HCEC 1CT (cell line): ENCODE results near the gene SPATA20.

Experiments used
- DNase-seq: peaks from one replicate; pipeline ENCODE4 v3.0.0-alpha.2; 2017

SPATA20 gene

DNA sequence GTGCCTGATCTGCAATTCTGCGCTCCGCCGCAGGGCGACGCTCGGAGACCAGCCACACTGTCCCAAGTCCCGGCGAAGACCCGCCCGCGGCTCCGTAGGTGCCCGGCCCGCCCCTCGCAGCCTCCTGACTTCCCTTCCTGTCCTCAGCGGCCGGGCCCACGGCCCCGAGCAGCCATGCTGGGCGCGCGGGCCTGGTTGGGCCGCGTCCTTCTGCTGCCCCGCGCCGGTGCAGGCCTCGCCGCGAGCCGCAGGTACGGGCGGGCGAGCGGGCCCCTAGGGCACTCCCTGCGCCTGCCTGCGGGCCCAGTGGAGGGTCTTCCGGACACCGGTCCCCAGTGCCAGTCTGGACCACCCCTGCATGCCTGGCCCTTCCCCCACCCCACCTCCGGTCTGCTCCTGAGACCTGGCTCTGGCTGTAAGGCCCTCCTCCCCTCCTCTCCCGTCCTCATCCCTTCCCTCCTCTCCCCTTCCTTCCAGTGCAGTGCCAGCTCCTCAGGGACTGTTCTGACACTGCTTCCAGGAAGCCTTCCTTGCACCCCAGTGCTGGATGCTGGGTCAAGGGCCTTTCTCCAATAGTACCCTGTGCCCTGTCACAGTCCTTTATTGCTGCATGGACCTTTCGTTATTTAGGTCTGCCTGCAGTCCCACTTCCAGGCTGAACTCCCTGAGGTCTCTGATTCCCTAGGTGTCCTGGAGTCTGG, at the start of gene SPATA20:
Gene SPATA20 (plus strand): TSS at position 140 of the 701 bp plus-strand sequence. CDS start 35 bp downstream, at position 175.
- peak; percentile 87 for DNase-seq

DNA sequence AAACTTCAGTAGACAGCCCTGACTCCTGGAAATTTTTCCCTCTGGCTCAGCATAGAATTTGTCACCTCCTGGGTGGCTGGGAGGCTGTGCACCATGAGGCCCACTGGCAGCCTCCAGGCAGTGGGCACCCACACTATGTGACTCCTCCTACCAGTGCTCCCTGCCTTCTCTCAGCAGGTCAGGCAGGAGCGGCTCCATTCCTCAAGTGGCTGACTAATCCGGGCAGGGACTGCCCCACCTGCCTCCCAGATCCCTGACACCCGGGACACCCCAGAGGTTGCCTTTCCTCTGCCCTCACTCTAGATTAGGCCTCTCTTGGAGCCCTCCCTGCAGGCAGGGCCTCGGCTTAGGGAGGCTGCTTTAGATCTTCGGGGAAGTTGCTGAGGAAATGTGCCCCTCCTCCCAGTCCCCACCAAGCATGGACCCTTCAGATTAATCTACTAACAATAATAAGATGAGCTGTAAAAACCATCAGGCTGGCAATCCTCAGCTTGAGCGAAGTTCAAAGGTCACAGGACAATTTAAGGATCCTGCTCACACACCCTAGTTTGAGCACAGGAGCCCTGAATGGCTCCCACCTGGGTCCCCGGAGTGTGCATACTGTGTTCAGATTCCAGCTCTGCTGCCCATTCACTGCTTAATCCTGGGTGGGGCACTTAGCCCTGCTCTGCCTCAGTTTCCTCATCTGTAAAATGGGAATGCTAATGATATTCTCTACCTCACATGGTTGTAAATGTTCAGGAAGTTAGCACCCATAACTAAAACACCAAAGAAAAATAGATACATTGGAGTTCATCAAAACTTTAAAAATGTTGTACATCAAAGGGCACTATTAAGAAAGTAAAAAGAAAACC, 48.7 kb upstream of the SPATA20 start:
- DNase-seq = no peak

DNA sequence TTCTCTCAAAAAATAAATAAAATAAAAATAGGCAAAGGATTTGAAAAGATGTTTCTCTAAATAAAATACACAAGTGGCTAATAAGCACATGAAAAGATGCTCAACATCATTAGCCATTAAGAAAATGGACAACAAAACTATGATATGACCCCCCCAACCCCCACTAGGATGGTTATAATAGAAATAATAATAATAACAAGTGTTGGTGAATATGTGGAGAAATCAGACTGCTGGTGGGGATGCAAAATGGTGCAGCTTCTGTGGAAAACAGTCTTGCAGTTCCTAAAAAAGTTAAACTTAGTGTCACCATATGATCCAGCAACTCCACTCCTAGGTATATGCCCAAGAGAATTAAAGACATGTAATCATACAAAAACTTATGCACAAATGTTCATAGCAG, 47.7 kb upstream of the SPATA20 start:
- DNase-seq = no peak

DNA sequence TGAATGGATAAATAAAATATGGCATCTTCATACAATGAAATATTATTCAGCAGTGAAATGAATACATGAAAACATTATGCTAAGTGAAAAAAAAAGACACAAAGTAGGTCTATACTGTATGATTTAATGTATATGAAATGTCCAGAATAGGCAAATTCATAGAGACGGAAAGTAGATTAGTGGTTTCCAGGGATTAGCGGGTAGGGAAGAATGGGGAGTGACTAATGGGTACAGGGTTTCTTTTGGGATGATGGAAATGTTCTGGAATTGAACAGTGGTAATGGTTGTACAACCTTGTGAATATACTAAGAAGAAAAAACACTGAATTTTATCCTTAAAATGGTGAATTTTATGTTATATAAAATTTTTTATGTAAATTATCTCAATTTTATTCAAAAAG, 47.3 kb upstream of the SPATA20 start:
- peak; percentile 68 for DNase-seq

DNA sequence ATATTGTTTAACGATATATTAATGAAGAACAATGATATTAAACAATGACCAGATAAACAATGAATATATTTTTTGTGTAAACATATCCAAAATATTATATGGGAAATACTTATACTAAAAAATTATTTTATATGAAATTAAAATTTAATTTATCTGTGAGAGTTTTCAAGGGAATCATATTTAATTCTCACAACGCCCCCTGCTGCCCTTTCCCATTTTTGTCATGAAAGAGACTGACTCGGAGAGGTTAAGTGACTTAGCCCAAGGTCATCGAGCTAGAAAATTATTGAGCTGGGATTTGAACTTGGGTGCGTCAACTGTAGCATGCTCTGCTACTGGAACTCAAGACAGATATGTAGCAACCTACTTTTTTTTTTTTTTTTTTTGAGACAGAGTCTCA, 45.9 kb upstream of the SPATA20 start:
- peak; percentile 26 for DNase-seq

DNA sequence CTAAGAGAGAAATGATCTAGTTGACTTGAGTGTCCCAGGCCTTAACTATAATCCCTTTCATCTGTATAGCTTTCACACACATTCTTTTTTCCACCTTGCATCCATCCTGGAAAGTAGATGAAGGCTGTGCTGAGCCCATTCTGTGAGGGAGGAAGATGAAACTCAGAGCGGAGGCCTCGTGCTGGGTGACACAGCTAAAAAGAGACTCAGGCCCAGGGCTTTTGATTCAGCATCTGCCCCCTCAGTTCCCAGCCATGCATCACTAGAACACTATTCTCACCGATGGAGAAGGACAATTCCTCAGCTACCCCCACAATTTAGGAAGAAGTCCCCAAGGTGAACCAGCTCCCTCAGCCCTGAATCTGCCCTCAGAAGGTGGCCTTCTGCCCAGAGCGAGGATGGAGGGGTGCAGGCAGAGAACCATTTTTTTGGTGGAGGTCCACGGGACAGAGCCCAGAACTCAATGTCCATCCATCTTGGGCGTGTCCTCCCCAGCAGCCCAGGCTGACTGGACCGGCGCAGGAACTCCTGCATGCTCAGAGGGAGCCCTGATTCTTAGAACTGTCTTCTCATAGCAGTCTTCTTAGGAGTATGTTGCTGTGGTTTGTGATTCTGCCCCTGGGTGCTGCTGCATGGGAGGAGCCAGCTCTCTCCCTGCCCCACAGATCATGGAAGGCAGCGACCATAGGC, 44.5 kb upstream of the SPATA20 start:
- no peak for DNase-seq

DNA sequence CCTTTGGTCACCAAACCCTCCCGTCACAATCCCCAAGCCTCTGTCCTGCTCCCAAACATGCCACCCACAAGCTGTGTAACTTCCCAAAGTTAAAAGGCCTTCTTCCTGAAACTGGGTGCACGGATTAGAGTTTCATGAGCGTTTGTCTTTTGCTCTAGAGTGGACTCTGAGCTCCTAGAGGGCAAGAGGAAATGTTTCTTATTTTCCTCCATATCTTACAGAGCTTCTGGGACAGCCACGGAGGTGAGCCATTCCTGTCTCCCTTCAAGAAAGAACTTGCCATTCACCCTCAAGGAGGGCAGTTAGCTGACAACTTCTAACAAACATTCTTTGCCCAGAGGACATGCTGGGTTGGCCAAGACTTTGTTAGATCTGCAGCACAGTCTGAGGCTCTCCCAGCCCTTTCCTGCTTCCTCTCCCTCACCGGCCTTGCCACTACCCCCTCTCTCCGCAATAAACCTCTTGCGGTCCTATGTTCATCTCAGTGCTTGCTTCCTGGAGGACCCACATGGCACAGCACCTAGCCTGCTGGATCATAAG, 41.3 kb upstream of the SPATA20 start:
- no peak for DNase-seq

DNA sequence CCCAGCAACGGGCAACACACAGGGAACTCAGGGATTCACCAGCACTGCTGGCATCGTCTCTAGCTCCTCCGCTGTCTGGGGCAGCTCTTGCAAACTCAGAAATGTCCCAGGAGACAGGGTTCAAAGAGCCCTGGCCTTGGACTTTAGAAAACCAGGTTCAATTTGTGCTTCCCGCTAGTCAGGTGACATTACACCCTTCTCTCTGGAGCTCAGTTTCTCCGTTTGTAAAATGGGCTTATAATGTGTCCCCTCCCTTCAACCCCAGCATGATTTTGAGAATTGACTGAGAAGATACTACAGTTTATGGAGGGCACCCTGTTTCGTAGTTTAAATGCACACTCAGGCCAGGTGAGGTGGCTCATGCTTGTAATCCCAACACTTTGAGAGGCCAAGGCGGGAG, 40.7 kb upstream of the SPATA20 start:
- no peak for DNase-seq

DNA sequence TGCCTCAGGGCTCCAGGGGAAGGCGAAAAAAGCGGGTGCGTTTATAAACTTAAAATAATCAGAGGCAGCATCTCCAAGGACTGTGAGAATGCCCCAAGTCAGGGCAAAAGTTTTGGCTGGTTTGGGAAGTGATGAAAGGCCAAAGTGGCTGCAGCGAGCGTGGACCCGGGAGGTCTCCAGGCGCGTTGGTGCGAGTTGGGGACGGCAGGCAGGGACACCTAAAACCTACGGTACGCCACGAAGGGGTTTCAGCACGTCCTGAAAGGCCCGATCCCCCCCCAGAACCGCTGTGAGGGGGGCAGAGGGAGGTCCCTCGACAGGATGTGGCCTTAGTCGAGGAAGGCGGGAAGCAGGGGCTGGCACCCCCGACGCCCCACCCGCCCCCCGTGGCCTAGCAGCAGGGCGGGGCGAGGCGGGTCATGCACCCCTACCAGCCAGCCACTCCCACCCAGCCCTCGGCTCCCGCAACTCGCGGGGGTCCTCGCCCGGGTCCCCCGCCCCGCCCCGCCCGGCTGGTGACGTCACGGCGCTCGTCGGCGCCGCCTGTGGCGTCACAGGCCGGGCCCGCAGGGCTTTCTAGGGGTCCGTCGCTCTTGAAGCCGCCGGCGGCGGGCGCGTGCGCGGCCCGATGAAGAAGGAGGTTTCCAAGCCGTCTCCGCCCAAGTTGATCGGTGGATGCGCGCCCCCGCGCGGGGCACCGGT, 39.0 kb upstream of the SPATA20 start, which contains the start of gene MYCBPAP:
Gene MYCBPAP (plus strand): TSS at position 569 of the 702 bp plus-strand sequence. CDS start 236 bp downstream, outside the sequence.
- DNase-seq = peak; percentile 83

DNA sequence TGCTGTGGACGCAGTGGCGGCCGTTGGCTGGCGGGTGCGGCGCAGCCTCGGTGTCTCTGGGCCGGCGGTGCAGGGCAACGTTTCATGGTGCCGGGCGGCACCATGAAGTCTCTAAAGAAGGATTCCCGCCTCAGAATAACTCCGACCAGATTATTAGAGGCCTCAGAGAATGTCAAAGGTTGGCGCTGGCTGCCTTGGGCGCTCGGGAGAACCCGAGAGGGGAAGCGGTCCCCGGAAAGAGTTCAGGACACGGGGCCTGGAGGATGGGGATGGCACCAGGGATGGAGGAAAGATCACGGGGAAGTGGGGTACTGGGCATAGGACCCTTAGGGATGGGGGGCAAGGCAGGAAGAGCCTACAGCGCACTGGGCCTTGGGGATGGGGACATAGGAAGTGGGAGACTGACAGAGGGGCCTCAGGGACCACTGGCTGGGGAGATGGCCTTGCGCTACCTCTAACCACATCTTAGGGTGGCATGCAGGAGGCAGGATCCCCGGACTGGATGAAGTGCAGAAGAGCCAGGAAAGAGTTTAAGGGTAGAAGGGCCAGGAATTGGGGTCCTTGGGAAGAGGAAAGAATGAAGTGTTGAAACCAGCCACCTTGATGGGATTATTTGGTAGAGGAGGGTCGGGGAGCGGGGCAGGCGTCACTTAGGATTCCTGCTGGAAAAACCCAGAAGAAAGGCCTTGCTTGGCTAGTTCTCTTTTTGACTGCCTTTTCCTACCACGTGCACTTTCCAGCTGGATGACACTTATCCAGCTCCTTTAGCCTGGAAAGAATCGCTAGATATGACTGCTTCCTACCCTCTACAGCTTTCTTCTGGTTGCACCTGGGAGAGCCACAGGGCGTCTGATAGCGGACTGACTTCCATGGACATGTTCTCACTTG, 38.2 kb upstream of the SPATA20 start:
- DNase-seq = no peak

DNA sequence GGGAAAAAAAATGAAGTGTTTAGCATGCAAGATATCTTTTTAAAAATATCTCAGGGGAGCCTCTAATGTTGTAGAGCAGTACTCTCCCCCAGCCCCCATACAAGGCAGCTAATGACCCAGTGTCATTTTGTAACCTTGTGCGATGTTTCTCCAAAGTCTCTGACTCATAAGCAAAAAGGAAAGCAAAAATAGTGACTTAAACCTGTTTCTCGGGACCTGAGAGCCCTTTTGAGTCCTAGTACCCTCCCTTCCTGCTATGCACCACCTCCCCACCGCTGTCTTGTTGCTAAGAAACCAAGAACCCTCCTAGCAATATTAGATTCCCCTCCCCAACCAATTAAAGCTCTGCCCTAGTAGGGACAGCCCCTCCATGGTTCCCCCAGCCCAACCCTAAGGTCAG, 35.9 kb upstream of the SPATA20 start:
- no peak for DNase-seq

DNA sequence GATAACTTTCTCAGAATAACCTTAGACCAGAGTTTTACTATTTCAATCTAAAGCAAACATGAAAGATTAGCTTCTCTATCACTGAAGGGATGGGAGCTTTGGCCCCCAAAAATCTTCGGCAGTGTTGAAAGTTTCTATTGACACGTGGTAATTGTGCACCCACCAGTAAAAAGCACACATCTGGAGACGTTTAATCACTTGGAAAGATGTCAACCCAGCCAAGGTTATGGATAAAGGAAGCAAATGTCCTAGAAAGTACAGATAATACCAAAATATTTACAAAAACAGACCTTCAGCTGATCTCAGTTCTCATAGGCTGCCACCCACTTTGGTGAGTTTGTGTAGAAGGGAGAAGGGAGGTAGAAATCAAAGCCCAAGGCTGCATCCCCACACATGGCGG, 33.5 kb upstream of the SPATA20 start:
- DNase-seq = no peak

DNA sequence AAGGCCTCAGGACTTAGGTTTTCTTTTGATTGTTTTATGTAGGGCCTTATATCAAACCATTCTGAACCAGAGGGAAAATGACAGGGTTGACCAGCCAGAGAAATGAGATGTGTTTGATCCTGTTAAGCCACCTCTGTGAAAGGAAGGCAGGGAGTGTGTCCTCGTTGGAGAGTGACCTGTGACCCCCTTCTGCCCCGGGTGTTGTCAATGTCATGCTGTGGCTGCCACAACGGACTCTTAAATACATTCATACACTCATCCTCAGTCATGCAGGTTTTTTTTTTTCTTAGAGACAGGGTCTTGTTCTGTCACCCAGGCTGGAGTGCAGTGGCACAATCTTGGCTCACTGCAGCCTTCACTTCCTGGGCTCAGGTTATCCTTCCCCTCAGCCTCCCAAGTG, 32.6 kb upstream of the SPATA20 start:
- no peak for DNase-seq

DNA sequence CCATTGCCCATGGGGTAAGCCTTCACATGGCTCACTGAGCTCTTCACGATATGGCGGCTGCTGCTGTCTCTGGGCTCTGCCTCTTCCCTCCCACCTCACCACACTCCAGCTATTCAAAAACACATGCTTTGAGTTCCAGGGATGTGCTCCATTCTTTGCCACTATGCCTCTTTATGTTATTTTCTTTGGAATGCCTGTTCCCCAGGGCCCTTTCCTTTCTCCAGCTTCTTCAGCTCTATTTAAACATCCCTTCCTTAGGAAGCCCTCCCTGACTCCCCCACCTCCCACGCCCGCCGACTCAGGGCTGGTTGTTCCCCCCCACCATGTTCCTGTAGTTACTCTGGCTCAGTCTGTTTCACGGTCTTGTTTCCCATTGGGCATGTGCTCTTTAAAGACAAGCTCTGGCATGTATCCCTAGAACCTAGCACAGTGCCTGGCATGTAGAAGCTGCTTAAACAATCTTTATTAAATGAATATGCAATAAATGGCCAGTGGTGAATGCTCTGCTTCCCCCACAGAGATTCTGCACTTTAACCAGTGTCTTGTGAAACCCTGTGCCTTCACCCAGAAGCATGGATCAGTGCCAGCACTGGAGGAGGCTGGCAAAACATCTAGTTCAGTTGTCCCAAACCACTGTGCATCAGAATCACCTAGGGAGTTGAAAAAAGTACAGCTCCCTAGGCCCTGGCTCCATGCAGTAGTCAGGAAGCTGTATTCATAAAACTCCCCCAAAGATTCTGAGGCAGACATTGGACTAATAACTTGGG, 31.9 kb upstream of the SPATA20 start:
- no peak for DNase-seq

DNA sequence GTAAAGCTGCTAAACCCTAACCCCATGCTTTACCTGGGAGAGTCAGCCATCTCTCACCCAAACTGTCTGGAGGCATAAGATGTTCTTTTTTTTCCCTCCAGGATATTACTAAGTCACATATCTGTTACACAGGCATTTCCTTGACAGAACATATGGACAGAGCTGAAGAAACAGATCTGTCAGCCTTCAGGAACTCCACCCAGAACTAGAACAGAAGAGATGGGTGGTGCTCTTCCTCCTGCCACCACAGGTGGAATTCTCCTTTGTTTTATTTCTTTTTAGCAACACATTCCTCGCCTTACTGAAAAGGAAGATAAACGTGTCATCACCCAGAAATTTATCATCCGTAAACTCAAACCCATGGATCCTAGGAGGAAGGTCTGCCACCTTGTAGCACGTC, 30.0 kb upstream of the SPATA20 start:
- DNase-seq = no peak

DNA sequence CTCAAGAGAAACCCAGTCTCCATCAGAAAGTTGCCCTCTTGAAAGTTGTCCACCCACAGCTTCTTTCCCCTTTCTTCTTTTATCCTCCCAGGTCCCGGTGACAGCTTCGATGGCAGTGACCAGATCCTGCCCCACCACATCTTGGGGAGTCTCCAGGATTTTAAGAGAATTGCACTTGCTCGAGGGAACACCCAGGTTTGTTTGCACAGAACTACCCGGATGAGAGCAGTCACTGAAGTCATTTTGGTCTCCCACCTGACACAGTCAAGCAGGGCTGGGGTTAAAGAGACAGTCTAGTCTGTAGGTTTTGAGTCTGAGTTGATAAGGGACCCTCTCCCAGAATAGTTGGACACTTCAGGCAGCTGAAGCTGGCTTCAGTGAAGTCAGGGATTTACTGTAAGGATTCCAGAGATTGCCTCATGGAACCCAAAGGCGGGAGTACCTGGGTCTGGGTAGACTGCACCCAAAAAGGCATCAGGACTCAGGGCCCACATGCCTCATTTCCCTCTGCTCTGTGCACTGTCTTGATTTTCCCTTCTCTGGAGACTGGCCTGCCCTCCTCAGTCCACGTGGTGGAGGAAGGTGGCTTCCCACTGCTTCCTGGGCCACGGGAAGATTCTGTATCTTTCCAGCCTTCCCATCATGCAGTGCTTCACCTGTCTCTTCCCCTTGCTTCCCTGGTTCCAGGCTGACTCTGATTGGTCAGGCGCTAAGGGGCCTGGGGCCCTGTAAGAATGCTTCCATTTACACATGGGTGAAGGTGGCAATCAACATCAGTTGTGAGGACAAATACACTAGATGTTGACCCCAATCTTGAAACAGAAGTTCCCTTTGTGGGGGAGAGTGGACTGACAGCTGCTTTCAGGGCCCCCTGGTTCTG, 29.2 kb upstream of the SPATA20 start:
- DNase-seq = no peak

DNA sequence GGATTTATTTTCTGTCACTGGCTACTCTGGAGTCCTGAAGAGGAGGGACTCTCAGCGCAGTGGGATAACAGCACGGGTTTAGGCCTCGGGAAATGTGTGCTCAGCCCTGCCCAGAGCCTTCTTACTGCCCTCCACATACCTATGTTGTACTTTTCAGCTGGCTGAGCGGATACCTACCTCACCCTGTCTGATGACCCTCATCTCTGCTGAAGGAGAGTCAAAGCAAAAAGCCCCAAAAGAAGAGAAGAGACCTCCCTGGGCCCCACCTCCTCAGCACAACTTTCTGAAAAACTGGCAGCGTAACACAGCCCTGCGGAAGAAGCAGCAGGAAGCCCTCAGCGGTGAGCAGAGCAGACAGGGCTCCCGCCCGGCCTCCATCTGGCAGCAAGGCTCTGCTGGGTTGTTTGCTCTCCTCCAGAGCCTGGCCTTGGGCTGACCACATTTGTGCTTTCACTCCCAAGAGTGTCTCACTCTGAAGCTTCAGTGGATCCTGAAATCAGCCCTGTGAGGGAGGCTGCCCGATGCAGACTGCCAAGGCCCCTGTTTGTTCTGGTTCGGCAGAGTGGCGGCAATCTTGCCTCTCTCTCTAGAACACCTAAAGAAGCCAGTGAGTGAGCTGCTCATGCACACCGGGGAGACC, 28.5 kb upstream of the SPATA20 start:
- DNase-seq = no peak

DNA sequence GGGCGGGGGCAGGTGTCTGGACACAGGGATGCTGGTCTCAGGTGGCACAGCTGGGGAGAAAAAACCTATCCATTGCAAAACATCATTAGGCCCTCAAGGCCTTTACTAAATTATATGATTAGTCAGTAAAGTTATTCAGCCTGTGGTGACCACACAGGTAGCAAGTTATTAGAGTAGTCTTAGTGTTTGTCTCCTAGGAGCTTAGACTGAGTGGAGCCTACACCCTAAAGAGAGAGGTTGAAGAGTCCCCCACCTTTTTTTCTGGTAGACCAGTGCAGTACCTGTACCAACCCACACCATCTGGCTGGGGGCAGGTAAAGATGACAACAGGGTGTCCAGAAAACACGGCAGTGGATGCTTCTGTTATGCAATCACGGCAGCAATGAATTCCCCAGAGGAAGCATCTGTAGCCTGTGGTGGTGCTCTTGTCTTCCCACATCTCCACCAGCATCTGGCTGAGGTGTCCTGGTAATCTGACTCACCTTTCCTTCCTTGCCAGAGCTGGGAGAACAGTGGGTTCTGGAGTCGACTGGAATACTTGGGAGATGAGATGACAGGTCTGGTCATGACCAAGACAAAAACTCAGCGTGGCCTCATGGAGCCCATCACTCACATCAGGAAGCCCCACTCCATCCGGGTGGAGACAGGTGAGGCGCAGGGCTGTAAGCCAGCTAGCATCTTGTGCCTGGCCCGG, 27.7 kb upstream of the SPATA20 start:
- DNase-seq = no peak

DNA sequence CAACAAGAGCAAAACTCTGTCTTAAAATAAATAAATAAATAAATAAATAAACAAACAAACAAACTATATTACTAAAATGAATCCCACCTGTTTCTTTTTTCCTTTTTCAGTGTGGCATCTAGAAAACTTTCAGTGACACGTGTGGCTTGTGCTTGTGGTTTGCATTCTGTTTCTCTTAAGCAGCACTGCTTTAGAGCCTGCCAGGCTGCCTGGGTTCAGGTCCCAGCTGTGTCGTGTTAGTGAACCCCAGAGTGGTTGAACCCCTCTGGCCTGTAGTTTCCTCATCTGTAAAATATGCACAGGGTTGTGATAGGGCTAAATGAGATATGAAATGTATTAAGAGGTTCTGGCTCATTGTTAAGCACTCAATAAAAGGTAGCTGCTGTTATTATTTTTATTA, 26.5 kb upstream of the SPATA20 start:
- DNase-seq = no peak
